NCI-H2029 treated with DMSO at 0.1 percent for 48 hours (cell line): ENCODE data around the gene CRHBP.
"Not testable (repeated sequence)": the region's sequence is repeated elsewhere in the genome, so short reads cannot be mapped to it uniquely, and the experiment has no call there.

Experiments
- DNase-seq: peaks from one replicate; lab custom pipeline; 2025; lab: John Stamatoyannopoulos, UW

The CRHBP gene, protein sequence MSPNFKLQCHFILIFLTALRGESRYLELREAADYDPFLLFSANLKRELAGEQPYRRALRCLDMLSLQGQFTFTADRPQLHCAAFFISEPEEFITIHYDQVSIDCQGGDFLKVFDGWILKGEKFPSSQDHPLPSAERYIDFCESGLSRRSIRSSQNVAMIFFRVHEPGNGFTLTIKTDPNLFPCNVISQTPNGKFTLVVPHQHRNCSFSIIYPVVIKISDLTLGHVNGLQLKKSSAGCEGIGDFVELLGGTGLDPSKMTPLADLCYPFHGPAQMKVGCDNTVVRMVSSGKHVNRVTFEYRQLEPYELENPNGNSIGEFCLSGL

DNA sequence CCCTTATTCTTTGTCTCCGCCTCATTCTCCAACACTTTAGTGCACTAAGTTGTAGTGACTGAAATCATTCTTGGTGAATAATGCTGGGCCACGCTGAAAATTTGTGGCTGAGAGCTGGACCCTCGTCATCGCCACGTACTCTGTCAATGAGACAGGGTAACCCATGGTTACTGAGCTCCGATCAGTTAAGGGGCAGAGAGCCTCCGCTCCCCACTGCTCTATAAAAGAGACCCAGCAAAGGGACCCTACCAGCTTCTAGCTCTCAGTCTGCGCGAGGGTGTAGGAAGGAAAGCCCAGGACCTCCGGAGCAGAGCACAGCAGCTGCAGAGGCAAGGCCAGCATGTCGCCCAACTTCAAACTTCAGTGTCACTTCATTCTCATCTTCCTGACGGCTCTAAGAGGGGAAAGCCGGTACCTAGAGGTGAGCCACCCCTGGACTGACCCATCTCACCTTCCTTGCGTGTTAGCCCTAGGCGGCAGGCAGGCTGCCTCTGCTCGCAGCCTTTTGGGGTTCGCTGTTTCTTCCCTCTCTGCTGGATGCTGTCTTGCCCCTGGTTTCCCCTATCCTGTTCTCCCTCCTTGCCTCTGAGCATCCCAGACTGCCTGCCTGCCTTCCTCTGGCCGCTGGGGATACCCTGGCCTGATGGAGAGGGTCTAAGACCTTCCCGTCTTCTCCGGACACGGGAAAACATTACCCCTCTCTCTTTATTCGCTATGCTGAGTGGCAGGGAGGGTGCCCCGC, at the start of gene CRHBP:
Gene CRHBP (plus strand): TSS at position 251 of the 742 bp plus-strand sequence. CDS start 90 bp downstream, at position 341.
- no peak for DNase-seq

DNA sequence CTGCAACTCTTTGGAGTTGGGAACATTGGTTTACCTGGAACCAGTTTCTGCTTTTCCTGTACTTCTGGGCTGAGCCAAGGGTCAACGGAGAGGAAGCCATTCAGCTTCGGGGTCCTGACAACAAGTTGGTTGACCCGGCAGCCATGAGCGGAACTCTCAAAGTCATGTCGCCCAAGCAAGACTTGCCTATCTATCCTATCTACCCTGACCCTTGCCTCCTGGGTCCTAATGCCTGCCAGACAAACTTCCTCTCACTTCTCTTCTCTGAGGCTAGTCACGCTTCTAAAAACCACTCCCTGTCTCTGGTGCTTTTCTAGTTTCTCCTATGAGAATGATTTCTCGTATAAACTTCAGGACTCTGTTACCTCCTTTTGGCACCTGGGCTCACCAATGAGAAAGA, 44.7 kb upstream of the CRHBP start:
- DNase-seq = no peak

DNA sequence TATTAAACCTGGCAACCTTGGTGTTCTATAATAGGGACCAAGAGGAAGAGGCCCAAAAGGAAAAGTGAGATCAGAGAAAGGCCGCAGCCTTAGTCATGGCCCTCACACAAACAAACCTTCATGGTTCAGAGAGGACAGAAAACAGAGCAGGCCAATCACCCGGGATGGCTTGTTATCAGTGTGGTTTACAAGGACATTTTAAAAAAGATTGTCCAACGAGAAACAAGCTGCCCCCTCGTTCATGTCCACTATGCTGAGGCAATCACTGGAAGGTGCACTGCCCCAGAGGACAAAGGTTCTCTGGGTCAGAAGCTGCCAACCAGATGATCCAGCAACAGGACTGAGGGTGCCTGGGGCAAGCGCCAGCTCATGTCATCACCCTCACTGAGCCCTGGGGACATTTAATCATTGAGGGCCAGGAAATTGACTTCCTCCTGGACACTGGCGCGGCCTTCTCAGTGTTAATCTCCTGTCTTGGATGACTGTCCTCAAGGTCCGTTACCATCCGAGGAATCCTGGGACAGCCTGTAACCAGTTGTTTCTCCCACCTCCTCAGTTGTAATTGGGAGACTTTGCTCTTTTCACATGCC, 42.4 kb upstream of the CRHBP start:
- DNase-seq = not testable (repeated sequence)

DNA sequence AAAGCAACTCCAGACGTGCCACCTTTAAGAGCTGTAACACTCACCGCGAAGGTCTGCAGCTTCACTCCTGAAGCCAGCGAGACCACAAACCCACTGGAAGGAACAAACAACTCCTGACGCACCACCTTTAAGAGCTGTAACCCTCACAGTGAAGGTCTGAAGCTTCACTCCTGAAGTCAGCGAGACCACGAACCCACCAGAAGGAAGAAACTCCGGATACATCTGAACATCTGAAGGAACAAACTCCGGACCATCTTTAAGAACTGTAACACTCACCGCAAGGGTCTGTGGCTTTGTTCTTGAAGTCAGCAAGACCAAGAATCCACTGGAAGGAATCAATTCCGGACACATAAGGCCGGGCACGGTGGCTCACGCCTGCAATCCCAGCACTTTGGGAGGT, 38.2 kb upstream of the CRHBP start:
- DNase-seq = not testable (repeated sequence)

DNA sequence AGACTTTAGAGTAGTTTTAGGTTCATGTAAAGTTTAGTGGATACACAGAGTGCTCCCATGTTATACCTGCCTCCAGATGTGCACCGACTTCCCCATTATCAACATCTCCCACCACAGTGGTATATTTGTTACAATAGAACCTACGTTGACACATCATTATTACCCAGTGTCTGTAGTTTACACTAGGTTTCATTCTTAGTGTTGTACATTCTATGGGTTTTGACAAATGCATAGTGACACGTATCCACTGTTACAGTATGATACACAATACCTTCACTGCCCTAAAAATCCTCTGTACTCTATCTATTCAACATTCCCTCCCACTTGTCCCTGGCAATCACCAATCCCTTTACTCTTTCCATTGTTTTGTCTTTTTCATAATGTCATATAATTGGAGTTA, 34.3 kb upstream of the CRHBP start:
- no peak for DNase-seq

DNA sequence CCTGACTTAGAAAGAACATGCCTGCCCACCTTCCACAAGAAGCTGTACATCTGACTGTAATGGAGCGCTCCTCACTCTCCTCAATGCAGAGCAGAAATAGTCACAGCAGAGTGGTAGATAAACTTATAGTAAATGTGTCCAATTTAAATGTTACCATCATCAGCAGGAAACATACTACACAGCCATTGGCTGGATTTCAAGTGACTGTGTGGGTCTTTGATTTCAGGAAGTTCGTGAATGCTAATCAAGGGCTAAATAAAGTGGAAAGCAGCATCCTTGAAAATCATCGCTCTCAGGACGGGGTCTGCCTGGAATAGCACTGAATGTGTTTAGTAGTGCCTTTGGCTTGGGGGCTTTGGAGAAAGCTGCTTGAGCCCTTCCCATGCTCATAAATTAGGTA, 32.4 kb upstream of the CRHBP start:
- no peak for DNase-seq

DNA sequence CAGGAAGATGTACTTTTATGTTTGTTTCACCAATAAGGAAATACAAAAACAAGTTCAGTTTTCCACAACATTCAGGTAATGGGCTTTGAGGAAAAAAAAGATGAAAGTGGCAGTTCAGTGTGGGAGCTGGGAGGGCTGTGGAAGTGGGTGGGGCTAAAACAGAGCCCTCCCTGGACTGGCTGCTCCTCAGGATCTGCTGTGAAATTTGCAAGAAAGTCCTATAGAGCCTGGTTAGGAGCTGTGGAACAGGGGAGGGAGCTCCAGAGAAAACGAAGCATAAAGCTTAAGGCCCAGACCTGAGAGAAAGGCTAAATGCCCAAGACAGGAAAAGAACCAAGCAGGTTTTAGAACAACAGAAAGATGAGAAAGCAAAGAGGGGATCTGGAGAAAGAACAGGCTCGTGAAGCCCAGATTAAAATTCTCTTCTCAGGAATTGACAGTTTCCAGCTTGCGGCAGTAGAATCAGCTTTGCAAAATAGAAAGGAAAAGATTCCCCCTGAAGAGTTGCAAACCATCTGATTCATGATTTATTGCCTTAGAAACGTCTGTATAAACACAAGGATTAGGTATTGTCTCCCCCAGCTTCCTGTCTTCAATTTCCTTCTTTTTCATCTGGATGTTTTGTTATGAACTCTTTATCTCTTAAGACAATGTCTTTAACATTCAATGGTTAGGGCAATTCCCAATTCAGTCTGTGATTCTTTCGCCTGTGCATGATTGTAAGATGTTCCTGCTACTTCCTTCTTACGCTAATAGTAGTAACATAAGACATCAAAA, 26.3 kb upstream of the CRHBP start:
- no peak for DNase-seq

DNA sequence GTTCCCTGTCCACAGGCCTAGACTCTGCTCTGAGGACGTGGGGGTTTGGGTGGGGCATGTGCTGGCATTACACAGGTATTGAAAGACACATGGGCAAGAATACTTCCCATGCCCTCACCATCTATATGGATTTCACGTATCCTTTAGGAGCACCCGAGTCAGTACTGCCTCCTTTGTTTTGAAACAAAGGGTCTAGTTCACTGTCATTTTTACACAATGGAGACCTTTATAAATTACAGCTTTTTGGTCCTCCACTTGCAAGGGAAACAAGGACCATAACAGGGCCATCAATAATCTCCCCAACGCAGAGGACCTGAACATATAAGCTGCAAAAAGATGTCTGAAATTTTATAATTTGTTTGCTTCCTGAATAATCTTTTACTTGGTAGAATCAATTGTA, 24.9 kb upstream of the CRHBP start:
- no peak for DNase-seq

DNA sequence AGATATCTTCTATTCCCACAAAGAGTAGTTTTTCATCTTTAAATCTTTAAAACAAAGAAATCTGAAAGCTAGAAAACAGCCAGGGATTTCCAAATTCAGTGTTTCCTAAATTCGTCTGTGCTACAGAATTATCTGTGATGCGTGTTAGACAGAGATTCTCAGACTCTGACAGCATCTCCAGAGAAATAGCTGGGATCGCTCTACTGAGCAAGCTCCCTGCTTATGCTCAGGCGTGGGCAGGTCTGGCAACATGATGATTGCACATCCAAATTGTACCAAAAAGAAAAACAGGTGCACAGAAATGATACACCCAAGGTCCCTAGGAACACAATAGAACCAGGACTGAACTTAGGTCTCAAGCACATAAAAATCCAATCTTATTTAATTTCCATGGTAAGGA, 22.8 kb upstream of the CRHBP start:
- DNase-seq = no peak

DNA sequence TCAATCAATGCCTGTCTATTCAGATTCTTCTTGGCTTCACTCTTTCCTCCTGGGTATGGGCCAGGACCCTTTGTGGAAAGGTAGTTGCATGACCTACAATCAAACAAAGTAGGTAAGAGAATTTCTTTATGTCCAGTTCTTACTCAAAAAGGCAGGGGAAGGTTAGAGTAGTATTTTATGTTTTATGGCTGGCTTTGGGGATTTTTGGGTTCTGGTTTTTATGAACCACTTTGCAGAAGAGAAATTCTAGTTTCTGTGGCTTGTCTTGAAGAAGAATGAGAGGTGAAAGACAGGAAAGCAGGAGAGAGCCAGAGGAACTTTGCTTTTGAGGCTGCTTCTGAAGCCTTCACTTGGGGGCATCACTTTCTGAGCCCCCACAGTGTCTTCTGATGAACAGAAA, 14.7 kb upstream of the CRHBP start:
- DNase-seq = no peak

DNA sequence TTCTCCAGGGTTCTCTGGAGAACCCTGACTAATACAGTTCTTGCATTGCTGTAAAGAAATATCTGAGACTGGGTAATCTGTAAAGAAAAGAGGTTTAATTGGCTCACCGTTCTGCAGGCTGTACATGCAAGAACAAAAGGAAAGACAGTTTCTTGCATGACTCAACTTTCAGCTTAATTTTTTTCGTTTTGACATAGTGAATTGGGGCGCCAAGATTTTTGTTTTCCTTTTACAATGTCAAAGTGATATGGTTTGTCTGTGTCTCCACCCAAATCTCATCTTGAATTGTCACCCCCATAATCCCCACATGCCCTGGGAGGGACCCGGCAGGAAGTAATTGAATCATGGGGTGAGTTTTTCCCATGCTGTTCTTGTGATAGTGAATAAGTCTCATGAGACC, 11.8 kb upstream of the CRHBP start:
- no peak for DNase-seq

DNA sequence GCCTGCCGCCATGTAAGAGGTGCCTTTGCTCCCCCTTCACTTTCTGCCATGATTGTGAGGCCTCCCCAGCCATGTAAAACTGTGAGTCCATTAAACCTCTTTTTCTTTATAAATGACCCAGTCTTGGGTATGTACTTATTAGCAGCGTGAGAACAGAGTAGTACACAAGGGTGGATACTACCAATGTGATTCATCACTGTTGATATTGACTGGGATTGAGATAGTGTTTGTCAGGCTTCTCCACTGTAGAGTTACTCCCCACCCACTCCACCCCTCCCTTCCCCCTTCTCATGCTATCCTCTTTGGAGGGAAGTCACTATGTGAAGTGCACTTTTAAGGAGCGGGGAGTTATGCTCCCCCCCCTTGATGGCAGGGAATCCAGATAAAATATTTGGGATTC, 11.4 kb upstream of the CRHBP start:
- no peak for DNase-seq

DNA sequence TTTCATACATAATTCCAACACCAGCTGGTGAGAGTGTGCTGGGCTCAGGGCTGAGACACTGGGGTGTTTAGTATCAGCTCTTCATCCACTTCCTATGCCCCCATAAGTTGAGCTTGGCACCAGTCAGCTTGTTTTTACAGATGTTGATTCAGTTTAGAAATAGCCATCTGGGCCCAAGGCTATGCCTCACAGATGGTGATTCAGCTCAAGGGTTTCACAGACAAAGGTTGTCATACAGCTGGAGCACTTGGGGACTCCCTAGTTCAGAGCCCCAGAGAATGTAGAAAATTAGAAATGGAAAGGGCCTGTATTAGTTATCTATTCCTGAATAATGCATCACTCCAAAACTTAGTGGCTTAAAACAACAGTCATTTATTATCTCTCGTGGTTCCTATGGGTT, 10.3 kb upstream of the CRHBP start:
- DNase-seq = no peak

DNA sequence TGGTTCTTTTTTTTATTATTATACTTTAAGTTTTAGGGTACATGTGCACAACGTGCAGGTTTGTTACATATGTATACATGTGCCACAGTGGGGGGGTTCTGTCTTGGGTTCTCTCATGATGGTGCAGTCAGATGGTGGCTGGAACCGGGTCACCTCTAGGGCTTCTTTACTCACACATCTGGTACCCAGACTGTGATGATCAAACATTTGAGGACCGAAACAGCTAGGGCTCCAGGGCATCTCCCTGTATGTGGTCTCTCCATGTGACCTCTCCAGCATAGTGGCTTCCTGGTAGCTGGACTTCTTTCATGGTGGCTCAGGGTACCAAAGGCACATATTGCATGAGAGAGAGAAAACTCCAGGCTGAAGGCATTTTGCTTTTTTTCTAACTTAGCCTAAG, 9.8 kb upstream of the CRHBP start:
- DNase-seq = no peak

DNA sequence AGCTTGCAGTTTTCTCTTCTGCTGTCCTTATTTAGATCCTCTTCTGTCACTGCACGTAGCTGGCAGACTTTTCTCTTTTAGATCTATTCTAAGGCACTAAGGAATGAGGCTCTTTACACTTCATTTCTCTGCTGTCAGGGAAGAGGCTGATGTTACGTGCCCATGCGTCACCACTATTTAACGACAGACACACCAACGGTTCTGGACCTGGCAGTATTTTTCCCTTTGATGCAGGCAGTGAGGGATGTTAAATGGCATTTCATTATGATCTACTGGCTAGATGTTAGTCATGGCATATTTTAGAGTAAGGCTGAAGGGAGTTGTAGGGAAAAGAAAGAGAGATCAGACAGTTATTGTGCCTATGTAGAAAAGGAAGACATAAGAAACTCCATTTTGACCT, 8.2 kb upstream of the CRHBP start:
- no peak for DNase-seq

DNA sequence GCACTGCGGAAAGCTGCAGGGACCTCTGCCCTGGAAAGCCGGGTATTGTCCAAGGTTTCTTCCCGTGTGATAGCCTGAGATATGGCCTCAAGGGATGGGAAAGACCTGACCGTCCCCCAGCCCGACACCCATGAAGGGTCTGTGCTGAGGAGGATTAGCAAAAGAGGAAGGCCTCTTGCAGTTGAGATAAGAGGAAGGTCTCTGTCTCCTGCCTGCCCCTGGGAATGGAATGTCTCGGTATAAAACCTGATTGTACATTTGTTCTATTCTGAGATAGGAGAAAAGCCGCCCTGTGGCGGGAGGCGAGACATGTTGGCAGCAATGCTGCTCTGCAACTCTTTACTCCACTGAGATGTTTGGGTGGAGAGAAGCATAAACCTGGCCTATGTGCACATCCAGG, 7.6 kb upstream of the CRHBP start:
- not testable (repeated sequence) for DNase-seq

DNA sequence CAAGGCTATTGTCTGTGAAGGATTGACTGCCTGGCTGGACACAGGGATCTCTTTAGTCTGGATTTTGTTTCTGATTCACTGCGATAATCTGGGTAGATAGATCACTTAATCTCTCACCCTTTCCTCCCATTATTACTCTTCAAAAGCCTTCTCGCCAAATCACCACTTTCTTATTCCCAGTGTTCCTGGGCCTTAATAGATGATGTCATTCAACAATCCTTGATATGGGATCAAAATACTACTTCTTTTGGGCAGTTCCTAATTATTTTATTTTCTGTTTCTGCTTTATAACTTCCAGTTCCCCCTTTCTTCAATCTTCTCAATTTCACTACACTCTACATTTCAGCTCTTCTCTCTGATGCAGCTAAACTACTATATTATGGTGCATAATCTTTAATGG, 6.8 kb upstream of the CRHBP start:
- DNase-seq = no peak

DNA sequence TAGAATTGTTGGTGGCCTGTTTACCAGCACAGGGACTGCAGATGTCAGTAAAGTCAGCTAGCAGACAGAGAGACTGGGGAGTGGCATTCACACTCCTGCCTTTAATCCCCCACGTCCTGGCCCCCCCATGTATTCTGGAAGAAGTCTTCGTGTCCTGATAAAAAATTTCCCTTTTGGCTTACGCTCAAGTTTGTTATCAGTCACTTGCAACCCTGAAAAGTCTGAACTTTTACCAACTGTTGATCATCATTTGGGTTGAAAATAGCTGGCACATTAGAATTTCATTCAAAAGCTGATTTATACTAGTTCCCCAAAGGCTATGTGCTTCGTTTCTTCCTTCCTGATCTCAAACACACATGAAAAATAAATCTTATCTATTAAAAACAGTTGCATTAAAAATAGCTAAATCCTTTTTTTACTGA, 5.8 kb upstream of the CRHBP start:
- DNase-seq = no peak

DNA sequence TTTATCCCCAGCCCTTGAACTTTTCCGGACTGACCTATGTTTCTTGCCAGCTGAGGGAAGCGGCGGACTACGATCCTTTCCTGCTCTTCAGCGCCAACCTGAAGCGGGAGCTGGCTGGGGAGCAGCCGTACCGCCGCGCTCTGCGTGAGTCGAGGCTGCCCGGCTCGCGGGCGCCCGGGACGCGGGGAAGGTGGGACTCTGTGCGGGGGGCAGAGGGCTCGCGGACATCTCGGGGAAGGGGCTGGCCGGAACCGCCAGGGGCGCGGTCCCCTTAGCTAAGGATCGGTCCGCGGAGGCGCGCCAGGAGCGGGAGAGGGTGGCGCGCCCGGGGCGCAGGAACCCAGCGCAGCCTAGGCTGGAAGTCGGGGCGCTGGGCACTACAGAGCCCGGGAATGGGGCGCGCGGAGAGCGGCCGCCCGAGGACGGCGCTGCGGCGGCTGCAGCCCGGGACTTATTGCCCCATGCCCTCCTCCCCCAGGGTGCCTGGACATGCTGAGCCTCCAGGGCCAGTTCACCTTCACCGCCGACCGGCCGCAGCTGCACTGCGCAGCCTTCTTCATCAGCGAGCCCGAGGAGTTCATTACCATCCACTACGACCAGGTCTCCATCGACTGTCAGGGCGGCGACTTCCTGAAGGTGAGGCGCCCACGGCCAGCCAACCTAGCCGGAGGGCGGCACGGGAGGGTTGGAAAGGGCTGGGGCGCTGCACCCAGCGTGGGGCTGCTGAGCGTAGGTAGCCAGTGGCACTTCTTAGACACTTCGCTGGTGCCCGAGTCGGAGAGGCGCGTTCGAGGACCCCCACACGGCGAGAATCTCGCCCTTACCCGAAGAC, 922 bp downstream of the CRHBP start:
- no peak for DNase-seq

DNA sequence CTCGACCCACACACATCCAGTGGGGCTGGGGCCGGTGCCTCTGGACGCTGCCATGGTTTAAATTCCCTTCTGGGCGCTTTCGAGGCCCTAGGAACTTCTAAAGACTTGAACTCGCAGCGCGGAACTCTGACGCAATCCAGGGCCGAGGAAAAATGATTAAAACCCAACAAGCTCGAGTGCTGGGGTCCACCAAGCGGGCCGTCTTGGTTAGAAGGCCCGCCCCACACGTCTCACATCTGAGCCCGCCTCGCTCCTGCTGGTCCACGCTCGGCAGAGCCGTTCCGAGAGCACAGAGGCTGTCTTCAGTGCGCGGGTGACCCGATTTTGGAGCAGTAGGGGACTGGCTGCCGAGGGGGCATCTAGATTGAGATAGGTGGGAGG, 1.5 kb downstream of the CRHBP start:
- no peak for DNase-seq

DNA sequence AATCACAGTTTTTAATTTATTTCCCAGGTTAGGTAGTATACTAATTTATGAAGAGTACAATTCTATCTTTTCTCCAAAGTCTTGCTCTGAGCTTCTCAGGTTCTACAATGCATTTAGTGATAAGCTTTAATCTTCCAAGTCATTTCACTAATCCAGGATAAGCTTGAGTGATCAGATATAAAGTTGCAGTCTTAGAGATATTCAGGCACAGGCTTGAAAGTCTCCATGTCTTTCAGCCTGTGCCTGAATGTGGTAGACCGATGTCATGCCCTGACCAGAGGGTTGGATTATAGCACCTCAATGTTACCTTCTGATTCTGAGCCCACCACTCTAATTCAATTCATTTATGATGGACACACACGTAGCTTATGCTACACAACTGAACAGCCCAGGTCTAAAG, 3.2 kb downstream of the CRHBP start:
- DNase-seq = no peak
